Effector CD8-positive, alpha-beta T cell (primary cell): ENCODE data around the gene RTL10.

Experiments used
- DNase-seq: peaks from one replicate; lab custom pipeline; 2025; lab: John Stamatoyannopoulos, UW

The RTL10 gene

GRCh38 chr22:19807914-19808872 lies 46.5 kb downstream of the RTL10 start:
- no peak for DNase-seq

- DNase-seq, result no peak
Observed at GRCh38 chr22:19807161-19807913, 47.3 kb downstream of the RTL10 start.

GRCh38 chr22:19806213-19807160 lies 48.2 kb downstream of the RTL10 start:
- DNase-seq, result no peak

- DNase-seq, result no peak
Observed at GRCh38 chr22:19805821-19806212, 48.9 kb downstream of the RTL10 start.
